Superior temporal gyrus (tissue), 1 donor: ENCODE data around the gene PCDHGC3.

Source experiments
- DNase-seq: peaks from one replicate; pipeline ENCODE4 v3.0.0-alpha.2; 2016; ENCODE audit errors: extremely low spot score

PCDHGC3 gene

DNA sequence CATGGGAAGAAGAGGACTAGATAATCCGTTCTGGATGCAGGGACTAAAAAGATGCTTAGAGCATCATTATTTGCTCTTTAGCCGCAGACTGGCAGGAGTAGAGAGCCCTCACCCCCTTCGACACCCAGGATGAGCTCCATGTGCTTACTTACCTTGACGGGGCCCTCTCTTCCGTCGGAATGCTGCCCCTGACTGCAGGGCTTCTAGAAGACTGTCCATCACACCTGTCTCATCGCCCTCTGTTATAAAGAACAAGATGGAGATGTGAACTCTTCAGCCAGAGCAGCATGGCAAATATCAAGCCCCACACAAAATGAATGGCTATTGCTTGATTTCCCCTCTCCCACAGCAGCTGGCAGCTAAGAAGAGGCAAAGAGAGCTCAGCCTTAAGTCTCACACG, 48.2 kb downstream of the PCDHGC3 start:
- DNase-seq, result peak; percentile 15

DNA sequence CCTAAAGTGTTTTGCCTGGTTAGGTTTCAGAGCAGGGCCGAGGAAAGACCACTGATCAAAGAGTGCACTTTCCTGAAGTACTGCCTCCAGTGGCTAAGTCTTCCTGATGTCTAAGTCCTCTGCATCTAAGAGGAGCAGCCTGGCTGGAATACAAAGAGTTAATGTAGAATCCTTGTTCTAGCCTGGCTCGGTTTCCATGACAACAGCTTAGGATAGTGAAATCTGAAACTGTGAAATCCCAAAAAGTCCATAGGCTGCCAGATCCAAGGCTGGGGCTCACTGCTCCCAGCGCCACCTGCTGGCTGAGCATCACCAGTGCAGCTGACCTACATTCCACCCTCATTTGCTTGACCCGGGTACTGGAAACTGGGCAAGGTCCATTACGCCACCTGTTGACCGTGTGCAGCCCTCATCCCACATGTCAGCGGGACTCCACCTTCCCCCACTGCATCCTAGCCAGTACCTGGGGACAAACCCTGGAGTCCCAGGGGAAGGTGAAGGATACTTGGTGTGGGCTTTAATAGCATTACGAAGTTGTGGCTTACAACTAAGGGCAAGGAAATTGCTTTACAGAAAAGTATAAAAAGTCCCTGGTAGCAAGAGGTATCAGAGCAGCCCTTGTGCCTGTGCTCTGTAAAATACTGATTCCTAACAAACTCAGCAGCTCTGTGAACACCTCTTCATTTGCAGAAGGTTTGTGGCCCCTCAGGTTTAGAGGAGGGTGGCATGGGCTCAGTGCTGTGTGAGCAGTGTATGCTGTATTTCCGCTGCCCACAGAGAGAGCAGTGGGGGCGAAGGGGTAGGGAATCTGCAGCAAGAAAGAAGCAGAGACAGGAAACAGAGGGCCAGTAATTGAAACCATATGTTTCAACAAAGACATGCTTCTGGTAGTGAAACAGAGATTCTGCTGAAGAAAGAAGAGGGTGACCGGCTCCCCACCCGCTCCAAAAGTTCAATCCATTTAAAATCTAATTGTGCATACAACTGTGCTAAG, 49.1 kb downstream of the PCDHGC3 start:
- peak; percentile 94 for DNase-seq

GRCh38 chr5:141525653-141526052, 49.9 kb downstream of the PCDHGC3 start:
- no peak for DNase-seq

- no peak for DNase-seq
Measured at GRCh38 chr5:141527426-141527825, 51.7 kb downstream of the PCDHGC3 start.
